Smooth muscle cell (in vitro differentiated cells): ENCODE measurements around the gene RUNX2. TPM values are rescaled to one million over a fixed set of nuclear protein-coding genes. Genes with fewer than 3 reads are reported as not detected.
A peak's percentile ranks its signal among the peaks of the same experiment; 100 is the strongest.

ENCODE experiments used
- DNase-seq: peaks from one replicate; lab custom pipeline; 2025; ENCODE audit not compliant: unreplicated experiment; lab: John Stamatoyannopoulos, UW
- H2AFZ ChIP-seq: fragments of 200-600 bp; sonication (generic); 2 replicates; pipeline ENCODE4 v1.6.0; 2016; ENCODE audit warnings: antibody characterized with exemption, low read depth, mild to moderate bottlenecking
- H3F3A ChIP-seq: fragments of 200-600 bp; sonication (generic); 2 replicates; pipeline ENCODE4 v1.6.0; 2017; ENCODE audit warnings: antibody characterized with exemption, low read depth
- H3K27ac ChIP-seq: fragments of 200-600 bp; sonication (generic); 2 replicates; pipeline ENCODE4 v1.5.1; 2016; ENCODE audit warnings: low read depth, mild to moderate bottlenecking
- H3K27me3 ChIP-seq: fragments of 200-600 bp; sonication (generic); 2 replicates; pipeline ENCODE4 v1.6.1; 2016; ENCODE audit warnings: low read depth, mild to moderate bottlenecking
- H3K36me3 ChIP-seq: fragments of 200-600 bp; sonication (generic); 2 replicates; pipeline ENCODE4 v1.5.1; 2016; ENCODE audit warnings: low read depth
- H3K4me1 ChIP-seq: fragments of 200-600 bp; sonication (generic); 2 replicates; pipeline ENCODE4 v1.5.1; 2016; ENCODE audit warnings: low read depth
- H3K4me2 ChIP-seq: fragments of 200-600 bp; sonication (generic); 2 replicates; pipeline ENCODE4 v1.6.0; 2016; ENCODE audit warnings: mild to moderate bottlenecking
- H3K4me3 ChIP-seq: fragments of 200-600 bp; sonication (generic); 2 replicates; pipeline ENCODE4 v1.5.1; 2016; ENCODE audit warnings: mild to moderate bottlenecking
- H3K79me2 ChIP-seq: fragments of 200-600 bp; sonication (generic); 2 replicates; pipeline ENCODE4 v1.6.0; 2016; ENCODE audit warnings: low read depth, mild to moderate bottlenecking
- H3K9ac ChIP-seq: fragments of 200-600 bp; sonication (generic); 2 replicates; pipeline ENCODE4 v1.6.0; 2016; ENCODE audit warnings: low read depth
- H3K9me3 ChIP-seq: fragments of 200-600 bp; sonication (generic); replicated peaks from 2 replicates; pipeline ENCODE4 v1.5.1; 2016; ENCODE audit warnings: low read depth
- H4K20me1 ChIP-seq: fragments of 200-600 bp; sonication (generic); 2 replicates; pipeline ENCODE4 v1.6.0; 2016; ENCODE audit warnings: low read depth
- CTCF ChIP-seq: fragments of 200-600 bp; sonication (generic); IDR thresholded peaks from 2 replicates; pipeline ENCODE4 v1.5.1; 2017; ENCODE audit warnings: borderline replicate concordance, mild to moderate bottlenecking, antibody characterized with exemption; ENCODE audit not compliant: insufficient read depth, poor library complexity, severe bottlenecking
- WGBS: methylation state at CpG from one replicate; pipeline ENCODE4 v1.1.7; 2016; ENCODE audit warnings: low lambda C conversion rate; 5-methylcytosine and 5-hydroxymethylcytosine counted together
- polyA plus RNA-seq: library from polyadenylated mRNA; unstranded; fragments of >200 nt; fragmentation: Nextera tagmentation; extraction: Ambion mirVana; gene quantifications from 2 replicates; pipeline ENCODE4 v1.2.1, GENCODE V29; 2016
- total RNA-seq: library from RNA; depleted of rRNA; stranded (reverse); fragments of >200 nt; gene quantifications from 2 replicates; pipeline ENCODE4 v1.2.3, GENCODE V29; 2014

RUNX2 gene
- total and polyA plus RNA-seq, 2 experiments from 2014 or later: 12.5 to 16.4 TPM

GRCh38 chr6:45712786-45713185, 384.7 kb downstream of the RUNX2 start:
- H3K36me3 ChIP-seq: no peaks in the 10 kb centered on the region
- H4K20me1 ChIP-seq: no peaks in the 10 kb centered on the region
- H3K4me1 ChIP-seq: peaks cover 8% of the 10 kb centered on the region
- no peaks in the 10 kb centered on the region for H3K27me3 ChIP-seq
- no peaks in the 10 kb centered on the region for H3K9me3 ChIP-seq
- no peak overlapping the region for H2AFZ ChIP-seq
- no peak overlapping the region for H3K9ac ChIP-seq
- no peak for TF ChIP-seq CTCF
- no peak for DNase-seq
- peaks cover 7% of the 10 kb centered on the region for H3F3A ChIP-seq
- no peaks in the 10 kb centered on the region for H3K79me2 ChIP-seq
- H3K27ac ChIP-seq: peak overlapping the region; percentile 3
- no peak overlapping the region for H3K4me2 ChIP-seq
- 27% methylated on average over 2 of the region's 2 CpGs for WGBS
- H3K4me3 ChIP-seq: no peak overlapping the region

Other genes with a start within 250 kb of the RUNX2 start
- gene SUPT3H, start 49.6 kb downstream of the RUNX2 start, total RNA-seq: 16.8 and 22.9 TPM in 2 replicates
- 15.3 and 19.4 TPM in 2 replicates for gene SUPT3H, start 49.6 kb downstream of the RUNX2 start, polyA plus RNA-seq